ENCODE data around the gene SARNP. TPM values are rescaled to one million over a fixed set of nuclear protein-coding genes. Genes with fewer than 3 reads are reported as not detected.

The SARNP gene
- total RNA-seq, 2 experiments from 2014 or later: 86.1 to 92.0 TPM

- Histone ChIP-seq H3K79me2 (ENCODE audit: insufficient read depth, low read depth, low read length) (no peaks in the 10 kb centered on the region), H3K4me3 (ENCODE audit: low read depth, low read length, poor library complexity, severe bottlenecking) (no peak overlapping the region), H2AFZ (ENCODE audit: low read length) (no peak overlapping the region), H4K20me1 (ENCODE audit: insufficient read depth, low read length) (no peaks in the 10 kb centered on the region), H3K9me2 (ENCODE audit: insufficient read depth, low read length) (no peaks in the 10 kb centered on the region), H3K4me1 (ENCODE audit: insufficient read depth, low read length, poor library complexity, severe bottlenecking) (peaks cover 29% of the 10 kb centered on the region), H3K4me2 (ENCODE audit: low read length) (no peak overlapping the region), H3K36me3 (ENCODE audit: insufficient read depth, low read length) (no peaks in the 10 kb centered on the region), H3K9me3 (ENCODE audit: low read length) (no peaks in the 10 kb centered on the region), H3K27ac (ENCODE audit: low read depth, low read length, poor library complexity, severe bottlenecking) (no peak overlapping the region)
- ChIA-PET CTCF (ENCODE audit: unreplicated experiment) (no interaction called here), POLR2A (interaction anchor here (0.6 to 0.8 kb wide), 3 partner anchors 11 to 707 kb away, joined by 3 to 4 read pairs (median 3); no protein-coding TSS in a partner anchor)
- TF ChIP-seq, protein P1, sequence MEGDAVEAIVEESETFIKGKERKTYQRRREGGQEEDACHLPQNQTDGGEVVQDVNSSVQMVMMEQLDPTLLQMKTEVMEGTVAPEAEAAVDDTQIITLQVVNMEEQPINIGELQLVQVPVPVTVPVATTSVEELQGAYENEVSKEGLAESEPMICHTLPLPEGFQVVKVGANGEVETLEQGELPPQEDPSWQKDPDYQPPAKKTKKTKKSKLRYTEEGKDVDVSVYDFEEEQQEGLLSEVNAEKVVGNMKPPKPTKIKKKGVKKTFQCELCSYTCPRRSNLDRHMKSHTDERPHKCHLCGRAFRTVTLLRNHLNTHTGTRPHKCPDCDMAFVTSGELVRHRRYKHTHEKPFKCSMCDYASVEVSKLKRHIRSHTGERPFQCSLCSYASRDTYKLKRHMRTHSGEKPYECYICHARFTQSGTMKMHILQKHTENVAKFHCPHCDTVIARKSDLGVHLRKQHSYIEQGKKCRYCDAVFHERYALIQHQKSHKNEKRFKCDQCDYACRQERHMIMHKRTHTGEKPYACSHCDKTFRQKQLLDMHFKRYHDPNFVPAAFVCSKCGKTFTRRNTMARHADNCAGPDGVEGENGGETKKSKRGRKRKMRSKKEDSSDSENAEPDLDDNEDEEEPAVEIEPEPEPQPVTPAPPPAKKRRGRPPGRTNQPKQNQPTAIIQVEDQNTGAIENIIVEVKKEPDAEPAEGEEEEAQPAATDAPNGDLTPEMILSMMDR (conservative IDR thresholded peaks at IDR 0.05; ENCODE audit: low read length): no peak
- TF ChIP-seq EZH2phosphoT487 (IDR thresholded peaks at IDR 0.05; ENCODE audit: borderline replicate concordance, low read depth, low read length): no peak
- BruUV-seq (replicated peaks): no TSS peak
- no peak for DNase-seq (ENCODE audit: low spot score)
- intact Hi-C loops (cut with micrococcal nuclease; ENCODE audit: unreplicated experiment): no loop called here
These were observed 83.7 kb downstream of the SARNP start for GRCh38 chr12:55733858-55734257.

DNA sequence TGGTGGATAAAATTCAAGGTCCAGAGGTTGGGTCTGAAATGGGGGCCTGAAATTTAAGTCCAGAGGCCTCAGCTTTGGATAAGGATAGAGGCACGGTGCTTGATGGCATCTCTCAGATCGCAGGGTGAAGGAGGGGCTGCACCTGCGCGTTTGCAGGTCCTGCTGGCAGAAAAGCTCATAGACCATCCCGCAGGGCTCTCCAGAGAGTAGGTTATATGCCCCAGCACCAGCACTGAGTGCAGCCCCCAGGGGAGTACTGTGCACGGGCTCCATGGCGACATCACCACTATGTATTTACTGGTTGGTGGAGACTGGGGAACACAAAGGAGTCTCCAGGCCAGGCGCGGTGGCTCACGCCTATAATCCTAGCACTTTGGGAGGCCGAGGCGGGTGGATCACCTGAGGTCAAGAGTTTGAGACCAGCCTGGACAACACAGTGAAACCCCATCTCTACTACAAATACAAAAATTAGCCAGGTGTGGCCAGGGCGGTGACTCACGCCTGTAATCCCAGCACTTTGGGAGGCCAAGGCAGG, 84.4 kb downstream of the SARNP start:
- no TSS peak for BruUV-seq (replicated peaks)
- Histone ChIP-seq H3K79me2 (ENCODE audit: insufficient read depth, low read depth, low read length) (peaks cover 1% of the 10 kb centered on the region; the same call in 1 of the 2 replicates), H2AFZ (ENCODE audit: low read length) (no peak overlapping the region), H4K20me1 (ENCODE audit: insufficient read depth, low read length) (no peaks in the 10 kb centered on the region), H3K27ac (ENCODE audit: low read depth, low read length, poor library complexity, severe bottlenecking) (no peak overlapping the region), H3K9me3 (ENCODE audit: low read length) (no peaks in the 10 kb centered on the region), H3K4me3 (ENCODE audit: low read depth, low read length, poor library complexity, severe bottlenecking) (no peak overlapping the region), H3K36me3 (ENCODE audit: insufficient read depth, low read length) (no peaks in the 10 kb centered on the region), H3K9me2 (ENCODE audit: insufficient read depth, low read length) (no peaks in the 10 kb centered on the region), H3K4me2 (ENCODE audit: low read length) (no peak overlapping the region), H3K4me1 (ENCODE audit: insufficient read depth, low read length, poor library complexity, severe bottlenecking) (peaks cover 28% of the 10 kb centered on the region)
- ChIA-PET POLR2A (interaction anchor here (0.6 to 0.7 kb wide), 2 partner anchors 12 to 706 kb away, joined by 3 read pairs; no protein-coding TSS in a partner anchor), CTCF (ENCODE audit: unreplicated experiment) (no interaction called here)
- intact Hi-C loops (cut with micrococcal nuclease; ENCODE audit: unreplicated experiment): no loop called here
- no peak for TF ChIP-seq EZH2phosphoT487 (IDR thresholded peaks at IDR 0.05; ENCODE audit: borderline replicate concordance, low read depth, low read length)
- TF ChIP-seq, protein P1 (conservative IDR thresholded peaks at IDR 0.05; ENCODE audit: low read length): no peak
- DNase-seq (ENCODE audit: low spot score): no peak

DNA sequence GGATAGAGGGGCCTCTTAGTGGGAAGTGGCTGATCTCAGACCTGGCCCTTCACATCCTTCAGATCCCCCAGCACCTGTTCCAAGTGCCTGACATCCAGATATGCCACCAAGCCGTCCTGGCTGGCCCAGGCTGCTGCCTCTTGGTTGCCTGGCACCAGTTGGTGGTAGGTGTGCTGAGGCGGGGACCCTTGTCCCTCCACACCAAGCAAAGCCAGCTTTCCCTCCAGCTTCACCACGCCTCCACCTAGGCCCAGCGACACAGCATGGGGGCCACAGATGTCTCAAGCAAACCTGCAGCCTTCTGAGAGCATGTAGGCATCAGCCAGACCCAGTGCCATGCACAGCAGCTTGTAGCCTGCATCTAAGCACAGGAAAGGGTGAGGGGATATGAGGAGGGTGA, 85.2 kb downstream of the SARNP start:
- no peak overlapping the region for H2AFZ ChIP-seq (ENCODE audit: low read length)
- no TSS peak for BruUV-seq (replicated peaks)
- 0 out of 2 replicates have a peak, but pooled peaks cover under 1% of the 10 kb centered on the region for H3K36me3 ChIP-seq (ENCODE audit: insufficient read depth, low read length)
- POLR2A ChIA-PET: no interaction called here
- intact Hi-C loops (cut with micrococcal nuclease; ENCODE audit: unreplicated experiment): no loop called here
- no peaks in the 10 kb centered on the region for H4K20me1 ChIP-seq (ENCODE audit: insufficient read depth, low read length)
- no peak for DNase-seq (ENCODE audit: low spot score)
- TF ChIP-seq EZH2phosphoT487 (IDR thresholded peaks at IDR 0.05; ENCODE audit: borderline replicate concordance, low read depth, low read length): no peak
- TF ChIP-seq, protein P1 (conservative IDR thresholded peaks at IDR 0.05; ENCODE audit: low read length): no peak
- H3K4me3 ChIP-seq (ENCODE audit: low read depth, low read length, poor library complexity, severe bottlenecking): no peak overlapping the region
- H3K9me2 ChIP-seq (ENCODE audit: insufficient read depth, low read length): no peaks in the 10 kb centered on the region
- no peak overlapping the region for H3K27ac ChIP-seq (ENCODE audit: low read depth, low read length, poor library complexity, severe bottlenecking)
- peaks cover 27% of the 10 kb centered on the region for H3K4me1 ChIP-seq (ENCODE audit: insufficient read depth, low read length, poor library complexity, severe bottlenecking)
- H3K79me2 ChIP-seq (ENCODE audit: insufficient read depth, low read depth, low read length): peaks cover 8% of the 10 kb centered on the region; the same call in 1 of the 2 replicates
- no peak overlapping the region for H3K4me2 ChIP-seq (ENCODE audit: low read length)
- CTCF ChIA-PET (ENCODE audit: unreplicated experiment): no interaction called here
- H3K9me3 ChIP-seq (ENCODE audit: low read length): no peaks in the 10 kb centered on the region
